Activated CD4-positive, alpha-beta memory T cell treated with anti-CD3 and anti-CD28 coated beads, Interleukin-2, amount 10 ng/mL, durations not matched to agents 7 days and 5 days (primary cell): ENCODE data around the gene ANXA10. TPM values are rescaled to one million over a fixed set of nuclear protein-coding genes. Genes with fewer than 3 reads are reported as not detected.
"Not testable (repeated sequence)": the region's sequence is repeated elsewhere in the genome, so short reads cannot be mapped to it uniquely, and the experiment has no call there.

Source experiments
- CTCF ChIA-PET: fragments of 350-600 bp; sonication (Branson Sonifier 250); formaldehyde crosslinking; loops from one replicate; lab custom pipeline; 2021; ENCODE audit warnings: antibody characterized with exemption, inconsistent platforms; lab: Charles Lee
- POLR2A ChIA-PET: fragments of 350-600 bp; sonication (Branson Sonifier 250); formaldehyde crosslinking; loops from one replicate; lab custom pipeline; 2021; ENCODE audit warnings: antibody characterized with exemption; lab: Charles Lee
- DNase-seq: peaks from one replicate; pipeline ENCODE4 v3.0.0-alpha.2; 2020
- H3K27ac Mint-ChIP-seq: one replicate; pipeline ENCODE4 v1.8.0; 2021; ENCODE audit warnings: mild to moderate bottlenecking, mixed read lengths
- H3K27me3 Mint-ChIP-seq: one replicate; pipeline ENCODE4 v1.8.0; 2021; ENCODE audit warnings: mixed read lengths
- H3K36me3 Mint-ChIP-seq: one replicate; pipeline ENCODE4 v1.8.0; 2021; ENCODE audit warnings: low read depth, mixed read lengths
- H3K4me1 Mint-ChIP-seq: one replicate; pipeline ENCODE4 v1.8.0; 2021; ENCODE audit warnings: mixed read lengths
- H3K4me3 Mint-ChIP-seq: one replicate; pipeline ENCODE4 v1.8.0; 2021; ENCODE audit warnings: mild to moderate bottlenecking, mixed read lengths
- H3K9me3 Mint-ChIP-seq: one replicate; pipeline ENCODE4 v1.8.0; 2021; ENCODE audit warnings: mixed read lengths
- total RNA-seq, 2 experiments: library from RNA; stranded (reverse); gene quantifications; one replicate each; pipeline ENCODE4 v1.2.3, GENCODE V29; 2021

Gene ANXA10
- total RNA-seq, 2 experiments from 2014 or later, result not detected

DNA sequence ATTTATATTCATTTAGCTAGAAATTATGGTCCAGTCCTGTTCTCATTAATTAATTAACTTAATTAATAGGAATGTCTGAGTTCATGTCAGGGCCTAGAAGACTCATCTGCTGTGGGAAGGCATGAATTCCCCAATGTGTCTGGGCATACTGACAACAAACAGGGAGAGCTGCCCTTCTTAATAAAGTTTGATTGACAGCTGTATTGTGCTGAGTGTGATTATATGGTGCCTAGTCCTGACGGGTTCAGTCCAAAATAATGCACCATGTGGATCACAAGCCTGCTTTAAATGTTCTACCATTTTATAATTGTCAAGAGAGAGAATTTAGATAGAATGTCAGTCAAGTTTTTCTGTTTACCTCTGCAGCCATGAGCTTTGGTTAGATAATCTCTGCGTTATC, 34.6 kb downstream of the ANXA10 start:
- CTCF ChIA-PET, result interaction anchor here (1.1 kb wide), 1 partner anchor 27 kb away, joined by 3 read pairs; no protein-coding TSS in a partner anchor
- H3K4me1 Mint-ChIP-seq, result no peaks in the 10 kb centered on the region
- no peaks in the 10 kb centered on the region for H3K9me3 Mint-ChIP-seq
- H3K36me3 Mint-ChIP-seq, result no peaks in the 10 kb centered on the region
- no peak overlapping the region for H3K27ac Mint-ChIP-seq
- POLR2A ChIA-PET, result no interaction called here
- H3K4me3 Mint-ChIP-seq, result no peak overlapping the region
- no peaks in the 10 kb centered on the region for H3K27me3 Mint-ChIP-seq
- DNase-seq, result no peak

DNA sequence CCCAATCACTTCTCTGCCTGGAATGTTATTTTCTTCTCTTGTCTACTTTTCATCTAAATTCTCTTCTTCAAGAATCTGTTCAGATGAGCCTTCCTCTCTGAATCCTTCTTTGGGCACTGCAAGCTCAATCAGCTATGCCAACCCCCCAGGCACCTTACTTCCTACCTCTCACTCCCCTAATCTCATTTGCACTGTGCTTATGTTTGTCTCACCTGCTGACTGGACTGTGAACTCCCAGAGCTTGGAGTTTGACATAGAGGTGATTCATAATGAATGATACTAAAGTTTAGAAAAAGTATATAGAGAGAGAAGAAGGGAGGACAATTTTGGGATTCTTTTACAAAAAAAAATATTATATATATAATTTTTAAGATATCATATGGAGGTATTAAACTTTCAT, 36.3 kb downstream of the ANXA10 start:
- POLR2A ChIA-PET, result no interaction called here
- no peak for DNase-seq
- H3K4me1 Mint-ChIP-seq, result no peaks in the 10 kb centered on the region
- H3K9me3 Mint-ChIP-seq, result no peaks in the 10 kb centered on the region
- CTCF ChIA-PET, result no interaction called here
- no peak overlapping the region for H3K27ac Mint-ChIP-seq
- peaks cover 2% of the 10 kb centered on the region for H3K27me3 Mint-ChIP-seq
- no peak overlapping the region for H3K4me3 Mint-ChIP-seq
- H3K36me3 Mint-ChIP-seq, result no peaks in the 10 kb centered on the region

DNA sequence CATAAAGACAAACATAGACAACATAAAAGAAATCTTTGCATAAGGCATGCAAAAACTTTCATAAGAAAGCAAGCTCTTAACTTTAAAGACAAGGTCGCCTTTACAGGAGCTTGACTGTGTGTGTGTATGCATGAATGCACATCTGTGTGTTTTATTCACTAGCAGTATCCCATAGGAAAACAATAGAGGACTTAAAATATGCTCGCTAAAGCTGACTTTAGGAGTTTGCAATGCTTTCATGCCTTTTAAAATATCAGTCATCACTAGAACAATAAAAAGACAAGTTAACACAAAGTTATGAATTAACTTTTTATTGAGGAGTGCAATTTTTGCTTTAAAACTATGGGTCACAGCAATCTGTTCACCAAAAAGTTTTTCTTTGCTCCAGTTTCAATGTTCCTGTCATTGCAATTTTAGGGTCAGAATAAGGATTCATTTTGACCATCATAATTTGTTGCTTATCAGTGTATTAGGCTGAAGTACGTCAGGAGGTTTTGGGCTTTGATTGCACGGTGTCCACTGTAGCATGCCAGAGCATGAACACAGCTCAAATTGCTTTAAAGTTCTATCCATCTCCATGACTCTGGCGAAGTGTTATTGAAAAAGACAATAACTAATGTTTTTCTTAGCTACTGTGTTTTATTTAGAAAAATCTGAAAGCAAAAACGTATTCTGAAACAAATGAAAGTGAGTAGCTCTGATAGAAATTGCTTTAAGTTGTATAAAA, 36.9 kb downstream of the ANXA10 start:
- no peaks in the 10 kb centered on the region for H3K36me3 Mint-ChIP-seq
- CTCF ChIA-PET, result interaction anchor here (0.7 kb wide), 1 partner anchor 25 kb away, joined by 3 read pairs; no protein-coding TSS in a partner anchor
- POLR2A ChIA-PET, result no interaction called here
- no peak overlapping the region for H3K4me3 Mint-ChIP-seq
- no peaks in the 10 kb centered on the region for H3K4me1 Mint-ChIP-seq
- H3K27me3 Mint-ChIP-seq, result peaks cover 2% of the 10 kb centered on the region
- H3K9me3 Mint-ChIP-seq, result no peaks in the 10 kb centered on the region
- no peak for DNase-seq
- no peak overlapping the region for H3K27ac Mint-ChIP-seq

DNA sequence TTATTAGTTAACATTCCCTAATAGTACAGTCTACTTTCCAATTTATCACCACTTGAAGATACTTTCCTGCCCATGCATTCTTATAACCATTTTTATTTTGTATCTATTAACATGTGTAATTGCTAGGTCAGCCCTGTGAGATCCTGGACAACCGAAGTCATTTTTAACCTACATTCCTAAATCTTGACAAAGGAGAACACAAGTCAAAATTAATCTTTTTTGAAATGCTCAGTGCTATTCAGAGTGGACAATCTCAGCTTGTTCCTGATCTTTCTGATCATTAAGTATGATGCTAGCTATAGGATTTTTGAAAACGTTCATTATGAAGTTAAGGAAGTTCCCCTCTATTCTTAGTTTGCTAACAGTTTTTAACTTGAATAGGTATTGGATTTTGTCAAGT, 37.5 kb downstream of the ANXA10 start:
- CTCF ChIA-PET, result no interaction called here
- Mint-ChIP-seq H3K4me3 (no peak overlapping the region), H3K36me3 (no peaks in the 10 kb centered on the region), H3K4me1 (no peaks in the 10 kb centered on the region), H3K27me3 (peaks cover 2% of the 10 kb centered on the region), H3K9me3 (no peaks in the 10 kb centered on the region), H3K27ac (no peak overlapping the region)
- DNase-seq, result no peak
- POLR2A ChIA-PET, result no interaction called here

DNA sequence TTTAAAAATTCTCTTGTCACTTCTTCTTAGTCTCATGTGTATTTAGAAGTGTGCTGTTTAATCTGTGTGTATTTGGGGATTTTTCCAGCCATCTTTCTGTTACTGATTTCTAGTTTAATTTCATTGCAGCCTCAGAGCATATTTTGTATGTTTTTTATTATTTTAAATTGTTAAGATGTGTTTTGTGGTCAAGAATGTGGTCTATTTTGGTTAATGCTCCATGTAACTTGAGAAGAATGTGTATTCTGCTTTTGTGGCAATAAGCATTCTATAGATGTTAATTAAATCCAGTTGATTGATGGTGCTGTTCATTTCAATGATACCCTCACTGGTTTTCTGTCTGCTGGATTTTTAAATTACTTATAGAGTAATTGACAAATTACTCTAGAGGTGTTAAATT, 38.9 kb downstream of the ANXA10 start:
- peaks cover 2% of the 10 kb centered on the region for H3K27me3 Mint-ChIP-seq
- no peak overlapping the region for H3K27ac Mint-ChIP-seq
- no peaks in the 10 kb centered on the region for H3K4me1 Mint-ChIP-seq
- ChIA-PET CTCF (no interaction called here), POLR2A (no interaction called here)
- no peaks in the 10 kb centered on the region for H3K9me3 Mint-ChIP-seq
- no peak overlapping the region for H3K4me3 Mint-ChIP-seq
- no peak for DNase-seq
- no peaks in the 10 kb centered on the region for H3K36me3 Mint-ChIP-seq

DNA sequence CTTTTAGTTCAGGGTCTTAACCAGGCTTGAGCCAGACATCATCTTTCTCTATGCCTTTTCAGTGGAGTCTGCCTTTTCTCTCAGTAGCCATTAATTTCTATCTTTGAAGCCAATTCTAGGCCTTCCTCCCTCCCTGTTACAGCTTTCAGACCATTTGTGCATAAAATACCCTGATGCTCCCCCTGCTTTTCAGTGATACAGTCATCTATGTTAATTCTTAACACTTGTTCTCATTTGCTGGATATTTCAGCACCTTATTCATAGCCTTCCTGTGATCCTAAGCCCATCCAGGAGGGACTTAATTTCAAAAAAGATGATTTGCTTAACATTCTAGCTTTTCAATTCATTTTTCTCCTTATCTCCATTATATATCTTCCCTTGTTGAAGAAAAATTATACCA, 42.3 kb downstream of the ANXA10 start:
- Mint-ChIP-seq H3K27ac (no peak overlapping the region), H3K4me1 (no peaks in the 10 kb centered on the region), H3K27me3 (peaks cover 2% of the 10 kb centered on the region), H3K4me3 (no peak overlapping the region), H3K9me3 (no peaks in the 10 kb centered on the region), H3K36me3 (no peaks in the 10 kb centered on the region)
- CTCF ChIA-PET, result no interaction called here
- no peak for DNase-seq
- POLR2A ChIA-PET, result no interaction called here

DNA sequence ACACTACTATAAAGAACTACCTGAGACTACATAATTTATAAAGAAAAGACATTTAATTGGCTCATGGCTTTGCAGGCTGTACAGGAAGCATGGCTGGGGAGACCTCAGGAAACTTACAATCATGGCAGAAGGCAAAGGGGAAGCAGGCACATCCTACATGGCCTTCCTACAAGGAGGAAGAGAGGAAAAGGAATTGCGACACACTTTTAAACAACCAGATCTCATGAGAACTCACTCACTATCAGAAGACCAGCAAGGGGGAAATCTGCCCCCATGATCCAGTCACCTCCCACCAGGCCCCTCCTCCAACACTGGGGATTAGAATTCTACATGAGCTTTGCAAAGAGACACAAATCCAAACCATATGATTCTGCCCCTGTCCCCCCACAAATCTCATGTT, 43.5 kb downstream of the ANXA10 start:
- H3K4me1 Mint-ChIP-seq, H3K36me3 Mint-ChIP-seq, H3K9me3 Mint-ChIP-seq, H3K27me3 Mint-ChIP-seq, CTCF ChIA-PET, POLR2A ChIA-PET, DNase-seq, H3K4me3 Mint-ChIP-seq, H3K27ac Mint-ChIP-seq: not testable (repeated sequence)

DNA sequence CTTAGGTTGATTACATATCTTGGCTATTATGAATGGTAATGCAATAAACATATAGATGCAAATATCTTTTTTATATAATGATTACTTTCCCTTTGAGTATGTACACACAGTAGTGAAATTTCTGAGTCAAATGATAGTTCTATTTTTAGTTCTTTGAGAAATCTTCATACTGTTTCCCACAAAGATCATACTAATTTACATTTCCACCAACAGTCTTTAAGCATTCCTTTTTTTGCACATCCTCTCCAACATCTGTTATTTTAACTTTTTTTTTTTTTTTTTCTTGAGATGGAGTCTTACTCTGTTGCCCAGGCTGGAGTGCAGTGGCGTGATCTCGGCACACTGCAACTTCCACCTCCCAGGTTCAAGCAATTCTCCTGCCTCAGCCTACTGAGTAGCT, 45.4 kb downstream of the ANXA10 start:
- CTCF ChIA-PET, H3K27me3 Mint-ChIP-seq, DNase-seq, H3K9me3 Mint-ChIP-seq, H3K4me1 Mint-ChIP-seq, POLR2A ChIA-PET, H3K4me3 Mint-ChIP-seq, H3K36me3 Mint-ChIP-seq, H3K27ac Mint-ChIP-seq: not testable (repeated sequence)

DNA sequence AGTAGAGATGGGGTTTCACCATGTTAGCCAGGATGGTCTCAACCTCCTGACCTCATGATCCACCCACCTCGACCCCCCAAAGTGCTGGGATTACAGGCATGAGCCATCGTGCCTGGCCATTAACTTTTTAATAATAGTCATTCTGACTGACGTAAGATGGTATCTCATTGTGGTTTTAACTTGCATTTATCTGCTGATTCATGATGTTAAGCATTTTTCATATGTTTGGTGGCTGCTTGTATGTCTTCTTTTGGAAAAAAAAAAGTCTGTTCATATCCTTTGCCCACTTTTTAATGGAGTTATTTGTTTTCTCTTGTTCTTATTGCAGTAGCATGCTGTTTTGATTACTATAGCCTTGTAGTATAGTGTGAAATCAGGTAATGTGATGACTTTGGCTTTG, 45.8 kb downstream of the ANXA10 start:
- POLR2A ChIA-PET, result no interaction called here
- no peak overlapping the region for H3K4me3 Mint-ChIP-seq

DNA sequence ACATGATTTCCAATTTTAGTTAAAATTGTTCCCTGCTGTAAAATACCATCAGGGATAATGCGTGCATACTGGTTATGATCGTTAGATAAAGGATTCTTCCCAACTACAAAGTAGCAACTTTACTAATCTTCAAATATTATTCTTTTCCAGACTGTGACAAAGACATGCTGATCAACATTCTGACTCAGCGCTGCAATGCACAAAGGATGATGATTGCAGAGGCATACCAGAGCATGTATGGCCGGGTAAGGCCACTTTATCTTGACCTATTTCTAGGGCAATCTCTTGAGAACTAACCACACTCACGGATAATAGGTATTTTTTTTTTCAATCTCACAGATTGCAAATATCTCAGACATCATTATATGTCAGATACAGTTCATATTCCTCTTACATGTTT, 47.0 kb downstream of the ANXA10 start:
- Mint-ChIP-seq H3K9me3 (no peaks in the 10 kb centered on the region), H3K27me3 (peaks cover 2% of the 10 kb centered on the region), H3K4me1 (no peaks in the 10 kb centered on the region), H3K4me3 (no peak overlapping the region), H3K36me3 (no peaks in the 10 kb centered on the region), H3K27ac (no peak overlapping the region)
- DNase-seq, result no peak
- ChIA-PET POLR2A (no interaction called here), CTCF (interaction anchor here (1.3 kb wide), 1 partner anchor 14 kb away, joined by 3 read pairs; no protein-coding TSS in a partner anchor)

More for the DNA sequence above, 45.8 kb downstream of the ANXA10 start:
- Mint-ChIP-seq H3K4me1 (no peaks in the 10 kb centered on the region), H3K36me3 (no peaks in the 10 kb centered on the region), H3K27me3 (peaks cover 2% of the 10 kb centered on the region), H3K27ac (no peak overlapping the region), H3K9me3 (no peaks in the 10 kb centered on the region)
- CTCF ChIA-PET, result no interaction called here
- DNase-seq, result no peak

DNA sequence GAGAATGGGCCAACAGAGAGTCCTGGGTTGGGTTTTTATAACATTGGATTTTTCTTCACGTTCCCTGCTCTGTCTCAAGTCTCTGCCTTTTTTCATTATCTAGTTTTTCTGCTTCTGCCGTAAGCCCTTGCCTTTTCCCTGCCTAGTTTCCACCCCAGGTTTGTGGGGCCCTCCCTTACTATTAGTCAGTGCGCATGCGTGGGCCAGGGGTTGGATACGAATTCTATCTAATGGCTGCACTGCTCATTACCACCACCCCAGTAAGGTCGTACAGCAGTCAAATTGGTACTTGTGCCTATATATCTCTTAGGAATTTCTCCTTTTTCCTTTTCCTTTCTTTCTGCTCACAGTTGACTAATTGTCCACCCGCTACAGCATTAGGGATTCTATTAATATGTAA, 49.4 kb downstream of the ANXA10 start:
- POLR2A ChIA-PET, result no interaction called here
- no peaks in the 10 kb centered on the region for H3K36me3 Mint-ChIP-seq
- H3K4me3 Mint-ChIP-seq, result no peak overlapping the region
- CTCF ChIA-PET, result no interaction called here
- no peak for DNase-seq
- H3K4me1 Mint-ChIP-seq, result no peaks in the 10 kb centered on the region
- no peak overlapping the region for H3K27ac Mint-ChIP-seq
- H3K27me3 Mint-ChIP-seq, result peaks cover 2% of the 10 kb centered on the region
- no peaks in the 10 kb centered on the region for H3K9me3 Mint-ChIP-seq

DNA sequence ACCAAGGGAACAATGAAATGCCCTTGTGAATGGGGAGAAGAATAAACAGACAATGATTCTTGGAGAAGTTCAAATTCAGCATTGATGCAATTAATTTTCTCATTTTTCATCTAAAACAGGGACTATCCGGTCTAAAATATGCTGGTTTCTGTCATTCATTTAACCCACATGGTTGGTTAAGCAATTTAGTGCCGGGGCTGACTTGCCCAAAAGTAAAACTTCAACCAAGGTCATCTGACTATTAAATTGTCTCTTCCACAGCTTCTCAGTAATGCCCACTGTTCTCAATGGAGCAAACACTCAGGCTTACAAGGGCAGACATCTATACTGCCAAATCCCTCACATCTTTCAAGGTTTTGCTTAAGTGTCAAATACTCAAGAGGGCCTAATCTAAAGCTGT, 51.3 kb downstream of the ANXA10 start:
- Mint-ChIP-seq H3K4me3 (no peak overlapping the region), H3K27ac (no peak overlapping the region), H3K36me3 (no peaks in the 10 kb centered on the region), H3K4me1 (no peaks in the 10 kb centered on the region), H3K27me3 (peaks cover 2% of the 10 kb centered on the region), H3K9me3 (no peaks in the 10 kb centered on the region)
- no peak for DNase-seq
- POLR2A ChIA-PET, result no interaction called here
- CTCF ChIA-PET, result interaction anchor here (2.7 kb wide), 1 partner anchor 10 kb away, joined by 8 read pairs; no protein-coding TSS in a partner anchor

DNA sequence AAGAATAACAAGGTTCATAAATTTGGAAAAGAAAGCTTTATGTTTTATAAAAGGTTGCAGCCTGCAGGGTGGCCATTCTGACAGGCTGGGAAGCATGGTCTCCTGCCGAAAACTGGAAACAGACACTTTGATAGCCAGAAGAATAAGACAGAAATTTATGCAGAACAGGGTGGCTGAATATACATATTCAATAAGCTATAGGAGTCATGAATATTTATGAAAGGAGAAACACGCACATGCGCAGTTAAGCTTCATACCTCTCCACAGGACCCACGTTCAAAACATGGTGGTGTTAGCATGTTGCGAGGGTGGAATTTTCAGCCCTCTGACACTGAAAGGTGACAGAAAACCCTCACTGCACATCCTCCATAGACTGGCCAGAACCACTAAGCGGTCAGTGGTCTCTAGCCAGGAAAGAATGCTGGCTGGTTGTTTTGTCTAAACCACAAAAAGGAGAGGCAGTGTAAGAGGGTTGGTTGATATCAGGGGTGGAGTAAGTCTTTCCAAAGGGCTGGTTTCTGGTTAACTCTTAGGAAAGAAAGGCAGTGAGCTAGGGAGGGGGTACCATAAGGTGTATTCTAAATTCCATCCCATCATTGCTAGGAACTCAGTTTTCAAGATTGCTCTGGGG, 58.2 kb downstream of the ANXA10 start:
- peaks cover 4% of the 10 kb centered on the region for H3K4me1 Mint-ChIP-seq
- no peaks in the 10 kb centered on the region for H3K36me3 Mint-ChIP-seq
- ChIA-PET CTCF (interaction anchor here (0.7 kb wide), 1 partner anchor 860 kb away, joined by 4 read pairs; the partner anchor contains the start of gene CBR4), POLR2A (no interaction called here)
- no peak overlapping the region for H3K27ac Mint-ChIP-seq
- H3K9me3 Mint-ChIP-seq, result no peaks in the 10 kb centered on the region
- no peak for DNase-seq
- H3K4me3 Mint-ChIP-seq, result no peak overlapping the region
- H3K27me3 Mint-ChIP-seq, result peaks cover 4% of the 10 kb centered on the region

DNA sequence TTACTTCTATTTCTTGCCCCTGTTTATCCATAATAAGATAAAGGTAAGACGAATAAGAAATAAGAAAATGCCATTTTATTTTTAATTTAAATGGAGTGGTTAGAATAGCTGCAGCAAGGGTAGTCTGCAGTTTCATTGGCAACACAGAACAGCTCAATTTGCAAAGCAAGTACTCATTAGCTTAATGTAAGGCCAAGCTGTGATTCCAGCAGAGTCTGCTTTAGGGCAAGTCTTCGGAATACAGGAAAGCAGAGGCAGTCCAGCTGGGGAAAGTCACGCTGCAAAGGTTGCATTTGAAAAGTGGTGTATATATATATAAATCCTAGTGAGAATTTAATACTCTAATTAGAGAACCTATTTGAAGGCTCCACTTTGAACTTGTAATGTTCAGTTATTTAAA, 59.0 kb downstream of the ANXA10 start:
- H3K27ac Mint-ChIP-seq, result no peak overlapping the region
- peaks cover 4% of the 10 kb centered on the region for H3K4me1 Mint-ChIP-seq
- H3K9me3 Mint-ChIP-seq, result no peaks in the 10 kb centered on the region
- H3K4me3 Mint-ChIP-seq, result no peak overlapping the region
- POLR2A ChIA-PET, result no interaction called here
- CTCF ChIA-PET, result no interaction called here
- DNase-seq, result no peak
- H3K36me3 Mint-ChIP-seq, result no peaks in the 10 kb centered on the region
- peaks cover 4% of the 10 kb centered on the region for H3K27me3 Mint-ChIP-seq
